SIG-M5 treated with dmso at 0.1 percent for 504 hours (cell line): ENCODE data around the gene UBA3.

Experiments used
- DNase-seq: peaks from one replicate; lab custom pipeline; 2025; ENCODE audit not compliant: unreplicated experiment; lab: John Stamatoyannopoulos, UW

The UBA3 gene

GRCh38 chr3:69080233-69080920 lies at the start of gene UBA3:
Gene UBA3 (minus strand): TSS chr3:69080365. CDS start chr3:69080353, 12 bp downstream.
- DNase-seq = peak; percentile 88

GRCh38 chr3:69129531-69129930 lies 49.4 kb upstream of the UBA3 start:
- no peak for DNase-seq

- DNase-seq = no peak
These were observed 48.3 kb upstream of the UBA3 start for GRCh38 chr3:69128509-69128908.

GRCh38 chr3:69126999-69127398 lies 46.8 kb upstream of the UBA3 start:
- no peak for DNase-seq

GRCh38 chr3:69126216-69126615 lies 46.1 kb upstream of the UBA3 start:
- DNase-seq = no peak

- DNase-seq = no peak
These were observed 42.2 kb upstream of the UBA3 start, which contains the start of gene LMOD3 for GRCh38 chr3:69122403-69122802. Gene LMOD3 (minus strand): TSS chr3:69122595. CDS start chr3:69122386, 209 bp downstream.

GRCh38 chr3:69121950-69122349 lies 41.8 kb upstream of the UBA3 start:
- no peak for DNase-seq

- no peak for DNase-seq
These were observed 41.3 kb upstream of the UBA3 start for GRCh38 chr3:69121513-69121912.

- peak; percentile 69 for DNase-seq
These were observed 40.8 kb upstream of the UBA3 start for GRCh38 chr3:69120879-69121464.

GRCh38 chr3:69119681-69120080 lies 39.5 kb upstream of the UBA3 start:
- no peak for DNase-seq

- no peak for DNase-seq
These were observed 39.0 kb upstream of the UBA3 start for GRCh38 chr3:69119138-69119537.

GRCh38 chr3:69118555-69118954 lies 38.4 kb upstream of the UBA3 start:
- DNase-seq = no peak

- DNase-seq = no peak
These were observed 36.7 kb upstream of the UBA3 start for GRCh38 chr3:69116897-69117296.

GRCh38 chr3:69116162-69116561 lies 36.0 kb upstream of the UBA3 start:
- DNase-seq = no peak

GRCh38 chr3:69115731-69116130 lies 35.6 kb upstream of the UBA3 start:
- no peak for DNase-seq

- DNase-seq = no peak
These were observed 33.4 kb upstream of the UBA3 start for GRCh38 chr3:69113536-69113935.

- DNase-seq = no peak
These were observed 30.9 kb upstream of the UBA3 start for GRCh38 chr3:69110941-69111546.

GRCh38 chr3:69108811-69109210 lies 28.6 kb upstream of the UBA3 start:
- no peak for DNase-seq

- no peak for DNase-seq
These were observed 27.7 kb upstream of the UBA3 start for GRCh38 chr3:69107841-69108240.

GRCh38 chr3:69105320-69105719 lies 25.2 kb upstream of the UBA3 start:
- DNase-seq = no peak

- DNase-seq = no peak
These were observed 24.4 kb upstream of the UBA3 start for GRCh38 chr3:69104586-69104985.

- no peak for DNase-seq
These were observed 23.0 kb upstream of the UBA3 start for GRCh38 chr3:69103123-69103522.
